ENCODE results near the gene PLAAT1.

PLAAT1 gene

GRCh38 chr3:193240850-193241706, at the start of gene PLAAT1:
TSS of gene PLAAT1 (plus strand) at chr3:193241222. CDS start at chr3:193255651, 14,429 bp downstream.
- DNase-seq: peak; percentile 58

DNA sequence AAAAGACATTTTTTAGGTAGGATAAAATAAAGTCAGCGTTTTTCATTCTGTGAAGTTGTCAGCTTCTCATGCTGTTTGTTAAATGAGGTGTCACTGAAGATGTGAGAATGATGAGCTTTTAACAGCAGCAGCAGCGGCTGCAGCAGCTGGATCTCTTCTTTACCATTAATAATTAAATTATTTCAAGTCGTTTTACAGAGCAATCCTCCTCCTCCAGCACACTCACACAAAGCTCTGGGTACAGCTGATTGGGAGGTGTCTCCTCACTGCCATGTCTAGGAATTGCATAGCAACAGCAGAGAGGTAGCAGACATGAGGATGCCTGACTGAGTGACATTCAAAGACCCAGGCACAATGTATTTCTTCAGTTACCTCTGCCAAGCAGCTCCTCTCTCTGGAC, 46.7 kb upstream of the PLAAT1 start:
- DNase-seq: no peak

- no peak for DNase-seq
These were observed 44.3 kb upstream of the PLAAT1 start for GRCh38 chr3:193196746-193197145.

DNA sequence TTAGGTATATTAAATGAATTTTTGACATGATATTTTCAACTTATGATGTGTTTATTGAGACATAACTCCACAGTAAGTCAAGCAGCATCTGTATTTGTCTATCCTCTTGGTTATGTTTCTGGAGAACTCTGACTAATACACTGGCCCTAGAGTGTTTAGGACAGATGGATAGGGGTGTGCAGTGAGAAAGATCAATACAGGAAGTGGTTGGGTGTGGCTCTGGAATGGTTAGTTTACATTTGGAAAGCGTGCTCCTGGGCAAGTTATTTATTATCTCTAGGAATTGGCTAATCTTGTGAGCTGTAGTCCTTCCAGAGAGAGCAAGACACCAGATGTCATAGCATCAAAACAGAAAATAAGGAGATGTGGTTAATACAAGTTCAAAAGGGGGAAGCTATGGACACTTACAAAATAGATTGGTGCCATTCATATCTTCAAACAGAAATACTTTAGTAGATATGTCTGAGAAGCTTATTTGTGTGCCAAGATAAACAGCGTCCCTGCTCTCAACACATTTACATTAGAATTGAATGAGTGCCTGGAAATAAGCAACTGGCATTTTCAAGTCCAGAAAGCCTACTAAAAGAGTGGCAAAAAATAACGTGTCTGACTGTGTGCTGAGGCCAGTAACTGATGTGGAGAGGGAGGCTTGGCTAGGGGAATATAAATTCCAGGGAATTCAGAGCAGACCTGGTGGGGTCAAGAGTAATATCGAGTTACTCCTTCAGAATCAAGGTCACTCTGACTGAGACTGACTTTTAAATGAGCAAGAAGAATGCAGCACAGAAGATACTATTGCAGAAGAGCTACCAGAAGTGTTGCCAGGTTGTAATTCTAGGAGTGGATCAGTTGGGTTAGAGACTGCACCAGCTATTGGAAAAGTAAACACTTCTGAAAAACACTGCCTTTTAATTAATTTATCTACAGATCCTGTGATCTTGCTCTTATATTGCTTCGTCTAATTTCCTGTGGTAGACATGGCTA, 33.4 kb upstream of the PLAAT1 start:
- DNase-seq: no peak

- no peak for DNase-seq
These were observed 30.4 kb upstream of the PLAAT1 start for GRCh38 chr3:193210618-193211017.

GRCh38 chr3:193211173-193211572, 29.8 kb upstream of the PLAAT1 start:
- no peak for DNase-seq

DNA sequence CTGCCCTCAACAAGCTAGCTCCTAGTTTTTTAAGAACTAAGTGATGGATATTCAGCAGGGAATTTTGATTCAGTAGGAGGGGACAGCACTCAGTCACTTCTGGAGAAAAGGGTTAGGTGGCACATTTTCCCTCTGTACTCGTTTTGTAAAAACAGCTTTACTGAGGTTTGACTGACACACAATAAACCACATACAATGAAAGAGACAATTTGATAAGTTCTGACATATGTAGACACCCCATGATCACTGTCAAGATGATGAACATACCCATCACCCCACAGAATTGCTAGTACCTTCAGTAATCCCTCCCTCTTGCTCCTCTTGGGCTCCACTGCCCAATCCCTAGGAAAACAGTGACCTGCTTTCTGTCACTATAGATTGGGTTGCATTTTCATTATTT, 29.0 kb upstream of the PLAAT1 start:
- no peak for DNase-seq

DNA sequence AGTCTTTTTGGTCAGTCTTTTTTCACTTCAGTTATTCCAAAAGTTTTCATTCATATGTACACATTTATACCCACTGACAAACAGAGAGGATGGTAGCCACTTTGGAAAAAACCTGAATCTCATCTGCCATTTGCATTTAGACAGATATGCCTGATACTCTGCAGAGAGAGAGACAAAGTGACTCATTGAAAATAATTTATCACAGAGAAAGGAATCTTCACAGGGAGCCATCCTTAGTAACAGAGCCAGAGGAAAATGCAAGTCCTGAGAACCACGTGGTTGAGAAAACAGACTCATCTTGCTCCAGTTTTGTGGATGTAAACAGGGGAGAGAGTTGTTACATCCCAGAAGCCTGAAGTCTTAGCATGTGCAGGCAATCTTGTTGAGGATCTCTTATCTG, 28.2 kb upstream of the PLAAT1 start:
- DNase-seq: no peak

DNA sequence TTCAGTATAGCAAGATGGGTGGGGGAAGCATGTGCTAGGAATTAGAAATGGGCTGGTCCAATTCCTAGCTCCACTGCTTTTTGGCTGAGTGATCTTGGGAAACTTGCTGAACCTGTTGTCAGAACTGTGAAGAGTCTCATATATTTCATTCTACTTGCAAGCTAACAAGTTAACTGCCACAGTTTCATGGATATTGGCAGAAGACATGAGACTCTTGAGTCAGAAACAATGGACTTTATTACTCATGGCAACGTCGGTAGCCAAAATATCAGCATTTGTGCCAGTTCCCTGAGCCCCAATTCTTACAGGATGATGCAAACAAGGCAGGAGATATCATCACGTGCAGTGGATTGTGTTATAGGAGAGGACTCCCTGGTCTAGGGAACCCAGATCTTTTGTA, 26.6 kb upstream of the PLAAT1 start:
- DNase-seq: no peak

DNA sequence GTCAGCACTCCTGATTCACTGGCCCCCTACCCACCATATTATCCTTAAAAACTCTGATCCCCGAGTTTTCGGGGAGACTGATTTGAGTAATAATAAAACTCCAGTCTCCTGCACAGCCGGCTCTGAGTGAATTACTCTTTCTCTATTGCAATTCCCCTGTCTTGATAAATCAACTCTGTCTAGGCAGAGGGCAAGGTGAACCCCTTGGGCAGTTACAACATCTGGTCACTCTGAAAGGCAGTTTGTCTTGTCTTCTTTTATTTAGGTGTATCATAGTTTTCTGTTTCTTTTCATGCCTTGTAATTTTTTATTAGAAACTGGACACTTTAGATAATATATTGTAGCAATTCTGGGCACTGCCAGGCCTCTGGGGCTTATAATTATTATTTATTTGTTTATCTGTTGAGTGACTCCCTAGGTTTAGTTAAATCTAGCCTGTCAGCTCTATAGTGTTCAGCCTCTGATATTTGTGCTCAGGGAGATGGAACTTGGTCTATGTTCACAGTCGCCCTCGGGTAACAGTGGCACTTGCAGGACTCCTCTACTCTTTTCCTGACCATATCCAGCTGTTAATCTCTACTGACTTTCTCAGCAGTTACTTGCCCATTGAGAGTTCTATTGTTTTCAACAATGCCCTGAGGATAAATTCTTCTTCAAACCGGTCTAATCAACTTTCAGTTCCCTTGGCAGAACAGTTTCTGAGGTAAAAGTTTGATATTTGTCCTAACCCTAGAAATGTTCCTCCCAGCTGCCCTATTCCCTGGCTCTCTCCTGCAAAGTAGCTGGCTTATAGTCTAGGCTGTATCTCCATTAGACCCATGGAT, 15.5 kb upstream of the PLAAT1 start:
- DNase-seq: no peak

DNA sequence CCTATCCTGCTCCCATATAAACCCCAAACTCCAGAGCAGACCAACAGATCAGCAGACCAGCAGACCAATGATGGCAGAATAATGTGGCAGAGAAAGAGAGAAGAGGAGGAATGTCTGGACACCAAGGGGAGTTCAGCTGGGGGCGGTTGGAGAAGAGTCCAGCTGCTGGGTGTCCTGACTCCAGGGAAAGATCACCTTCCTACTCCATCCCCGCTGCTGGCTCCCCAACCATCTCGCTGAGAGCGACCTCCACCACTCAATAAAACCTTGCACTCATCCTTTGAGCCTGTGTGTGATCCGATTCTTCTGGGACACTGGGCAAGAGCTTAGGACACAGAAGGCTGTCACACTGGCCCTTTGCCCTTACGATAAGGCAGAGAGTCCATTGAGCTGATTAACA, 12.8 kb upstream of the PLAAT1 start:
- DNase-seq: no peak

DNA sequence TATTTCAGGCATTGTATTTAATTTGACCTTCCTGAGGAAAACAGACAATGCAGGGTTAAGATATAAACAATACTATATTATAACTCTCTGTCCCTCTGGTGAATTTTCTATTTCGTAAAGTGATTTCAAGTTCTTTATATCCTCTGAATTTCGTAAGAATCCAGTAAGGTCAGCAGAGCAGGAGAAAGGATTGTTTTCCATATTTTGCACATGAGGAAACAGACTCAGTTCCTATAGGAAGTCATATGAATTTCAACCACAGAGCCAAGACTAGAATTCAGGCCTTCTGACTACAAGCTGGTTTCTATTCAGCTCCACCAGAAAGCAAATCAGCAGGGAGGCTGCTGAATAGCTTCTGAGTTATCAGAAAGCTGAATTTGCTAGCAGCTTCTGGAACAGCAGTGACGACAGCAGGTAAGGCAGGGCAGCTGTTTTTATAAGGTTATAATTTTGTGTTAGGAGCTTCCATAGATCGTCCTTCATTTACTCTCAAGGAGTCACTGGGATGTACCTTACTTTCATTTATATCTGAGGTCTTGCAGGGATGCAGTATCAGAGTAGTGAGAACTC, 11.1 kb upstream of the PLAAT1 start:
- no peak for DNase-seq

- no peak for DNase-seq
These were observed 10.4 kb upstream of the PLAAT1 start for GRCh38 chr3:193230610-193231009.

- DNase-seq: no peak
These were observed 9.8 kb upstream of the PLAAT1 start for GRCh38 chr3:193231201-193231600.

DNA sequence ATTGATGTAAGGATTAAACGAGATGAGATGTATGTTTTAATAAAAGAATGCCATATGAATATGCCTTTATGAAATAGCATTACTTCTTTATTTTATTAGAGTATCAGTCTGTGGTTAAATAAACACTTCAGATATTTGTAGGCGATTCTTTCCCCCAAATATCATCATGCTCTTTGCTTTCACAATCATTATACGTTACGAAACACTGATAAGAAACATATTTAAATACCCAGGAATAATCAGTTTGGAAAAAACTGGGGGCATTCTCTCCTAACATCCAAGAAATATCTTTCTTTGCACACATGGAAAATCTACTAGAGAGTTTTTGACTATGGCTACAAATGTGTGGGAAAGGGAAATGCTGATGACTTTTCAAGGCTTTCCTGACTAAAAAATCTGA, 4.4 kb upstream of the PLAAT1 start:
- no peak for DNase-seq

DNA sequence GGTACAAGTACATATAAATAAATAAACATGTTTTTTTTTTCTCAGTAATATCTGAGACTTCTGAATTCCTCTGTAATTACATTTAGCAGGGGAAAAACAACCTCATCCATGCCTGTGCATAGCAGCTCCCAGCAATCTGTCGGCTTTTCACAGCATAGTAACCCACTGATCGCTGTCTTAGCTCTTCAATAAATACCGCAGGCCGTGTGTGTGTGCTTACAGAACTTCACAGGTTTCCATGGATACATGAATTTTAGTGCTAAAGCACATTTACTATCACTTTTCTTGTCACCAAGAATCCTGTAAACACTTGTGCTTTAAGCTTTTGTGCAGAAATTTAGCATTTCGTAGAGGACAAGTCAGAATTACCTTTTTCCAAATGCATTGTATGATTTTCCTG, 4.0 kb upstream of the PLAAT1 start:
- no peak for DNase-seq

DNA sequence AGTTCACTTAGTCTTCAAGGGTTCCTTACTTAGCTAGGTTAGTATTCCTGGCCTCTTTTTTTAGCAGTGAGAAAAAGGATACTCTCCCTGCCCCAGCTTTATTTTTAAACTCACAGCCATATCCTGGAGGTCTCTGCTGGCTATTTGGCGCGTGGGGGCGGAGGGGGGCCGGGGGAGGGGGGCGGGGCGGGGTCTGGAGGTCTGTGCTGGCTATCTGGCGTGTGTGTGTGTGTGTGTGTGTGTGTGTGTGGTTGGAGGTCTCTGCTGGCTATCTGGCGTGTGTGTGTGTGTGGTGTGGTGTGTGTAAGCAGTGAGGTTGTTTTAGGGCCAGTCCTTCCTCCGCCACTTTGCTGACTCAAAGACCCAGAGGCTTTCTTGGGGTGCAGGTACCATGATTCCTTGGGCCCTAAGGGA, 579 bp upstream of the PLAAT1 start:
- no peak for DNase-seq

DNA sequence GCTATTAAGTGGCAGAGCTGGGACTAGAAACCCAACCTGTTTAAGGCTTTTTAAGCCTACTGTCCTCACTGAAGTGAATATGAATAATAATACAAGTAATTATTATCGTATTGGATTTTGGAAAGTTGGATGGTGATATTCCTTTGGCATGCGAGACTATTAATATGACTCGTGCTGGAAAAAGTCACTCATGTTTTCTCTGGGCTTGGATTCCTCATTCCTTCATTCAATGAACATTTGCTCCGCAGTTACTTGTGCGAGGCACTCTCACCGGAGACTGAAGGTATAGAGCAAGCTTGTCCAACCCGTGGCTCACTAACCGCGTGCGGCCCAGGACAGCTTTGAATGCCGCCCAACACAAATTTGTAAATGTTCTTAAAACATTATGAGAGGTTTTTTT, 694 bp downstream of the PLAAT1 start:
- DNase-seq: no peak

DNA sequence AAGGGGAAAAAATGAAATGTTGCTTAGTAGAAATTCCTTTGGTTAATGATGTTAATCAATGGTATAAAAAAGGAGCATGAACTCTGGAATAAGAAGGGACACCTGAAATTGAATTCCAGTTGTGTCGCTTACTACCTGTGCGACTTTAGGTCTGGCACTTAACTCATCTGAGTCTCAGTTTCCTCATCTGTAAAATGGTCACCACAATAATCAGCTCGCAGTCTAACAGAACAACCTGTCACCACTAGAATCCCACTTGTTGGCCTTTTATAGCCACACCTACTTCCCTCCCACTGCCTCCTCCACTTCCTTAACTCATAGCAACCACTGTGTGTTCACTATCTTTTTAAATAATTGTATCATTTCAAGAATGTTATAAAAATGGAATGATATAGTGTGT, 2.5 kb downstream of the PLAAT1 start:
- no peak for DNase-seq

- no peak for DNase-seq
These were observed 7.9 kb downstream of the PLAAT1 start for GRCh38 chr3:193248848-193249468.

DNA sequence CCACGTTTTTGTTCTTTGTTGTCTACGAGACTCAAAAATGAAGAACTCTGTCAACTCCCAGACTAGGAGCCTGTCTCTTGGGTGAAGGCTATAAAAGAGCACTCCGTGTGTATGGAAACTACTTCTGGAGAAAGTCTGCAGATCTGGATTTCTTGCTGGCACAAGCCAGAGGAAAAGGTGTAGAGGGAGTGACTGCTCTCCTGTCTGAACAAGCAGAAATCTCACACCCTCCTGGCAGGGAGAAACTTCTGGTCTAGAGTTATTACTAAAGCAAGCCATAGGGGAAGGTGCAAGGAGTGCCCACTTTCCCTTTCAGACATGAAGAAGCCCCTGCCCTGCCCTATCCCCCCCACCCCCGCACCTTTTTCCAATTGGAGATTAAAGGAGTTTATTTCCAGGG, 9.5 kb downstream of the PLAAT1 start:
- DNase-seq: no peak
